GM19043 (cell line): ENCODE data around the gene IER2.

Source experiments
- ATAC-seq: cut with Tn5 transposase; IDR thresholded peaks from one replicate; pipeline ENCODE4 v1.9.1; 2021; ENCODE audit warnings: low read depth; ENCODE audit not compliant: unreplicated experiment

IER2 gene

GRCh38 chr19:13118424-13119193, 31.6 kb upstream of the IER2 start:
- ATAC-seq: no peak

GRCh38 chr19:13119627-13120026, 30.6 kb upstream of the IER2 start:
- ATAC-seq: no peak

- ATAC-seq: no peak
Observed at GRCh38 chr19:13120031-13120430, 30.2 kb upstream of the IER2 start.

GRCh38 chr19:13120817-13121216, 29.4 kb upstream of the IER2 start:
- ATAC-seq: no peak

- no peak for ATAC-seq
Observed at GRCh38 chr19:13121551-13122274, 28.5 kb upstream of the IER2 start.

- ATAC-seq: no peak
Observed at GRCh38 chr19:13122275-13122878, 27.8 kb upstream of the IER2 start.

- ATAC-seq: no peak
Observed at GRCh38 chr19:13122980-13123957, 26.9 kb upstream of the IER2 start.

GRCh38 chr19:13127051-13127450, 23.2 kb upstream of the IER2 start:
- ATAC-seq: no peak

GRCh38 chr19:13127811-13128575, 22.2 kb upstream of the IER2 start:
- ATAC-seq: no peak

GRCh38 chr19:13128583-13128982, 21.6 kb upstream of the IER2 start:
- ATAC-seq: no peak

- ATAC-seq: no peak
Observed at GRCh38 chr19:13129384-13129783, 20.8 kb upstream of the IER2 start.

GRCh38 chr19:13130886-13131490, 19.2 kb upstream of the IER2 start:
- no peak for ATAC-seq

- no peak for ATAC-seq
Observed at GRCh38 chr19:13132471-13133180, 17.6 kb upstream of the IER2 start.

- no peak for ATAC-seq
Observed at GRCh38 chr19:13133241-13133870, 16.9 kb upstream of the IER2 start.

- ATAC-seq: no peak
Observed at GRCh38 chr19:13134626-13135025, 15.6 kb upstream of the IER2 start.

- no peak for ATAC-seq
Observed at GRCh38 chr19:13135068-13136062, 14.8 kb upstream of the IER2 start.

- ATAC-seq: no peak
Observed at GRCh38 chr19:13137290-13137794, 12.9 kb upstream of the IER2 start.
